Astrocyte (in vitro differentiated cells and primary cell): ENCODE results near the gene WRAP53. TPM values are rescaled to one million over a fixed set of nuclear protein-coding genes. Genes with fewer than 3 reads are reported as not detected.

Source experiments
- total RNA-seq: library from RNA; stranded (reverse); gene quantifications from 2 replicates; pipeline ENCODE4 v1.2.1, GENCODE V29; 2021

The WRAP53 gene
- total RNA-seq, 1 donor from 2014 or later, result 15.1 TPM

Other genes starting within 250 kb of the WRAP53 start
- 22.4 and 30.7 TPM in 2 replicates for gene FGF11, start 249.0 kb upstream of the WRAP53 start, total RNA-seq
- 9.7 and 11.7 TPM in 2 replicates for gene CHRNB1, start 243.4 kb upstream of the WRAP53 start, total RNA-seq
- gene ZBTB4, start 208.8 kb upstream of the WRAP53 start, total RNA-seq, result 31.0 and 31.2 TPM in 2 replicates
- not detected in 2 replicates for gene SLC35G6, start 207.0 kb upstream of the WRAP53 start, total RNA-seq
- 143 and 151 TPM in 2 replicates for gene POLR2A, start 204.1 kb upstream of the WRAP53 start, total RNA-seq
- 2.4 and 3.4 TPM in 2 replicates for gene TNFSF12, start 139.4 kb upstream of the WRAP53 start, total RNA-seq
- gene TNFSF13, start 129.7 kb upstream of the WRAP53 start, total RNA-seq, result 0.43 and 0.93 TPM in 2 replicates
- gene SENP3, start 126.6 kb upstream of the WRAP53 start, total RNA-seq, result 51.4 and 58.7 TPM in 2 replicates
- 4.4 and 6.2 TPM in 2 replicates for gene CD68, start 108.8 kb upstream of the WRAP53 start, total RNA-seq
- 44.6 and 51.2 TPM in 2 replicates for gene MPDU1, start 104.6 kb upstream of the WRAP53 start, total RNA-seq
- 1.7 and 4.0 TPM in 2 replicates for gene SOX15, start 98.4 kb upstream of the WRAP53 start, total RNA-seq
- 54.3 and 60.2 TPM in 2 replicates for gene FXR2, start 73.6 kb upstream of the WRAP53 start, total RNA-seq
- gene SAT2, start 60.7 kb upstream of the WRAP53 start, total RNA-seq, result 47.2 and 49.8 TPM in 2 replicates
- gene SHBG, start 58.3 kb upstream of the WRAP53 start, total RNA-seq, result 0.79 and 1.4 TPM in 2 replicates
- 0.65 and 0.89 TPM in 2 replicates for gene ATP1B2, start 37.6 kb upstream of the WRAP53 start, total RNA-seq
- 94.4 and 100 TPM in 2 replicates for gene TP53, start 987 bp upstream of the WRAP53 start, total RNA-seq
- gene EFNB3, start 16.7 kb downstream of the WRAP53 start, total RNA-seq, result 7.0 and 7.6 TPM in 2 replicates
- 0.11 and 0.34 TPM in 2 replicates for gene DNAH2, start 29.3 kb downstream of the WRAP53 start, total RNA-seq
- 50.4 and 54.1 TPM in 2 replicates for gene KDM6B, start 145.7 kb downstream of the WRAP53 start, total RNA-seq
- 25.3 and 33.7 TPM in 2 replicates for gene TMEM88, start 166.6 kb downstream of the WRAP53 start, total RNA-seq
- 56.2 and 60.2 TPM in 2 replicates for gene NAA38, start 169.1 kb downstream of the WRAP53 start, total RNA-seq
- 19.5 and 21.1 TPM in 2 replicates for gene CYB5D1, start 169.5 kb downstream of the WRAP53 start, total RNA-seq
- gene CHD3, start 200.3 kb downstream of the WRAP53 start, total RNA-seq, result 109 and 111 TPM in 2 replicates
- gene RNF227, start 227.8 kb downstream of the WRAP53 start, total RNA-seq, result 0.54 and 1.1 TPM in 2 replicates
- 1.0 and 1.4 TPM in 2 replicates for gene KCNAB3, start 241.4 kb downstream of the WRAP53 start, total RNA-seq
- gene TRAPPC1, start 243.5 kb downstream of the WRAP53 start, total RNA-seq, result 184 and 188 TPM in 2 replicates
- gene CNTROB, start 243.7 kb downstream of the WRAP53 start, total RNA-seq, result 22.3 and 25.3 TPM in 2 replicates